Neural progenitor cell (in vitro differentiated cells): Measurements from ENCODE around the gene BCKDK. TPM values are rescaled to one million over a fixed set of nuclear protein-coding genes. Genes with fewer than 3 reads are reported as not detected.

Experiments used
- DNase-seq: peaks from one replicate; pipeline ENCODE4 v3.0.0-alpha.2; 2016; ENCODE audit warnings: low spot score
- H2AFZ ChIP-seq: fragments of 200-600 bp; sonication (generic); replicated peaks from 2 replicates; pipeline ENCODE4 v1.6.1; 2016; ENCODE audit warnings: antibody characterized with exemption
- H3F3A ChIP-seq: fragments of 200-600 bp; sonication (generic); 2 replicates; pipeline ENCODE4 v1.6.1; 2016; ENCODE audit warnings: antibody characterized with exemption, low read depth
- H3K27ac ChIP-seq: fragments of 200-600 bp; sonication (generic); 2 replicates; pipeline ENCODE4 v1.5.1; 2016; ENCODE audit warnings: mild to moderate bottlenecking
- H3K27me3 ChIP-seq: fragments of 200-600 bp; sonication (generic); 2 replicates; pipeline ENCODE4 v1.6.1; 2016; ENCODE audit warnings: mild to moderate bottlenecking, moderate library complexity
- H3K36me3 ChIP-seq: fragments of 200-600 bp; sonication (generic); 2 replicates; pipeline ENCODE4 v1.5.1; 2016
- H3K4me1 ChIP-seq: fragments of 200-600 bp; sonication (generic); 2 replicates; pipeline ENCODE4 v1.6.1; 2016; ENCODE audit warnings: mixed run types
- H3K4me2 ChIP-seq: fragments of 200-600 bp; sonication (generic); 2 replicates; pipeline ENCODE4 v1.6.1; 2016
- H3K4me3 ChIP-seq: fragments of 200-600 bp; sonication (generic); 2 replicates; pipeline ENCODE4 v1.5.1; 2016
- H3K79me2 ChIP-seq: fragments of 200-600 bp; sonication (generic); 2 replicates; pipeline ENCODE4 v1.6.1; 2016; ENCODE audit warnings: low read depth
- H3K9ac ChIP-seq: fragments of 200-600 bp; sonication (generic); 2 replicates; pipeline ENCODE4 v1.6.1; 2016
- H3K9me3 ChIP-seq: fragments of 200-600 bp; sonication (generic); 2 replicates; pipeline ENCODE4 v1.5.1; 2016; ENCODE audit warnings: low read depth
- H4K20me1 ChIP-seq: fragments of 200-600 bp; sonication (generic); 2 replicates; pipeline ENCODE4 v1.6.1; 2016; ENCODE audit warnings: low read depth
- H3K27ac Mint-ChIP-seq: 3 replicates; pipeline ENCODE4 v1.8.0; 2021; ENCODE audit warnings: mixed read lengths
- H3K27me3 Mint-ChIP-seq: 2 replicates; pipeline ENCODE4 v1.8.0; 2022; ENCODE audit warnings: low read depth, mild to moderate bottlenecking, inconsistent platforms, moderate library complexity, mixed read lengths; ENCODE audit not compliant: insufficient read depth
- H3K36me3 Mint-ChIP-seq: 3 replicates; pipeline ENCODE4 v1.8.0; 2021; ENCODE audit warnings: mixed read lengths
- H3K4me1 Mint-ChIP-seq: 3 replicates; pipeline ENCODE4 v1.8.0; 2021; ENCODE audit warnings: mixed read lengths
- H3K4me3 Mint-ChIP-seq: 3 replicates; pipeline ENCODE4 v1.8.0; 2021; ENCODE audit warnings: mild to moderate bottlenecking, moderate library complexity, mixed read lengths
- H3K9me3 Mint-ChIP-seq: 3 replicates; pipeline ENCODE4 v1.8.0; 2020; ENCODE audit warnings: mixed read lengths
- CTCF ChIP-seq: fragments of 200-600 bp; sonication (generic); IDR thresholded peaks from 2 replicates; pipeline ENCODE4 v1.5.1; 2017; ENCODE audit warnings: antibody characterized with exemption, mild to moderate bottlenecking
- EZH2 ChIP-seq: fragments of 200-600 bp; sonication (generic); IDR thresholded peaks from 2 replicates; pipeline ENCODE4 v1.6.1; 2017; ENCODE audit warnings: antibody characterized with exemption, mild to moderate bottlenecking, moderate library complexity
- EZH2phosphoT487 ChIP-seq: fragments of 200-600 bp; sonication (generic); IDR thresholded peaks from 2 replicates; pipeline ENCODE4 v1.6.1; 2017; ENCODE audit warnings: antibody characterized with exemption
- total RNA-seq: library from RNA; depleted of rRNA; stranded (reverse); fragments of >200 nt; gene quantifications from 2 replicates; pipeline ENCODE4 v1.2.3, GENCODE V29; 2015; ENCODE audit warnings: low replicate concordance

Gene BCKDK
- total RNA-seq = 19.8 and 38.1 TPM in 2 replicates

GRCh38 chr16:31108035-31108793 is at the start of gene BCKDK:
BCKDK (plus strand) TSS chr16:31108386; CDS start chr16:31109224, 838 bp downstream.
- Mint-ChIP-seq H3K27me3 (peaks cover 3% of the 10 kb centered on the region), H3K4me1 (peaks cover 12% of the 10 kb centered on the region), H3K4me3 (peak within 1 kb of the TSS; percentile 90), H3K27ac (peak within 1 kb of the TSS; percentile 83), H3K9me3 (no peaks in the 10 kb centered on the region), H3K36me3 (peaks cover 13% of the 10 kb centered on the region)
- Histone ChIP-seq H3K4me1 (peaks cover 5% of the 10 kb centered on the region), H3K4me3 (peak within 1 kb of the TSS; percentile 99), H3F3A (peaks cover 13% of the 10 kb centered on the region), H3K79me2 (peaks cover 3% of the 10 kb centered on the region), H3K4me2 (peak within 1 kb of the TSS; percentile 96), H4K20me1 (no peaks in the 10 kb centered on the region), H3K9ac (peak within 1 kb of the TSS; percentile 70), H3K27me3 (no peaks in the 10 kb centered on the region), H3K36me3 (no peaks in the 10 kb centered on the region), H2AFZ (peak within 1 kb of the TSS; percentile 87), H3K9me3 (no peaks in the 10 kb centered on the region), H3K27ac (no peak within 1 kb of the TSS)
- no peak for TF ChIP-seq EZH2
- TF ChIP-seq CTCF = no peak
- no peak for TF ChIP-seq EZH2phosphoT487
- DNase-seq = peak; percentile 83

- no peak overlapping the region for H3K4me3 ChIP-seq
- TF ChIP-seq EZH2phosphoT487 (no peak), EZH2 (no peak), CTCF (no peak)
- peaks cover 22% of the 10 kb centered on the region for H3K36me3 Mint-ChIP-seq
- H3K9me3 Mint-ChIP-seq = no peaks in the 10 kb centered on the region
- H3K9ac ChIP-seq = no peak overlapping the region
- no peaks in the 10 kb centered on the region for H3K27me3 ChIP-seq
- peaks cover 3% of the 10 kb centered on the region for H3K4me1 Mint-ChIP-seq
- no peaks in the 10 kb centered on the region for H3F3A ChIP-seq
- H3K27ac Mint-ChIP-seq = no peak overlapping the region
- peaks cover 6% of the 10 kb centered on the region for H3K27me3 Mint-ChIP-seq
- peaks cover 14% of the 10 kb centered on the region for H3K79me2 ChIP-seq
- H3K36me3 ChIP-seq = no peaks in the 10 kb centered on the region
- no peak overlapping the region for H3K27ac ChIP-seq
- no peak overlapping the region for H3K4me2 ChIP-seq
- H4K20me1 ChIP-seq = peaks cover 27% of the 10 kb centered on the region
- H3K9me3 ChIP-seq = no peaks in the 10 kb centered on the region
- DNase-seq = no peak
- no peak overlapping the region for H3K4me3 Mint-ChIP-seq
- no peaks in the 10 kb centered on the region for H3K4me1 ChIP-seq
- no peak overlapping the region for H2AFZ ChIP-seq
These were observed 46.9 kb upstream of the BCKDK start for GRCh38 chr16:31061126-31061812.

GRCh38 chr16:31061813-31062440 is 46.3 kb upstream of the BCKDK start:
- no peak for DNase-seq
- H3K36me3 Mint-ChIP-seq = peaks cover 26% of the 10 kb centered on the region
- H3K27me3 Mint-ChIP-seq = peaks cover 4% of the 10 kb centered on the region

More at GRCh38 chr16:31061813-31062440, 46.3 kb upstream of the BCKDK start:
- peaks cover 20% of the 10 kb centered on the region for H3K79me2 ChIP-seq
- Mint-ChIP-seq H3K9me3 (no peaks in the 10 kb centered on the region), H3K4me1 (peaks cover 3% of the 10 kb centered on the region), H3K4me3 (no peak overlapping the region), H3K27ac (no peak overlapping the region)
- no peaks in the 10 kb centered on the region for H3K27me3 ChIP-seq
- no peak overlapping the region for H3K4me3 ChIP-seq
- H3K4me1 ChIP-seq = no peaks in the 10 kb centered on the region
- H3K36me3 ChIP-seq = no peaks in the 10 kb centered on the region
- no peaks in the 10 kb centered on the region for H3F3A ChIP-seq
- no peak overlapping the region for H3K27ac ChIP-seq
- no peaks in the 10 kb centered on the region for H3K9me3 ChIP-seq
- H4K20me1 ChIP-seq = peaks cover 33% of the 10 kb centered on the region
- no peak overlapping the region for H3K4me2 ChIP-seq
- no peak overlapping the region for H2AFZ ChIP-seq
- TF ChIP-seq EZH2phosphoT487 (no peak), CTCF (no peak), EZH2 (no peak)
- H3K9ac ChIP-seq = no peak overlapping the region
